Measurements from ENCODE around the gene ANKRD52. TPM values are rescaled to one million over a fixed set of nuclear protein-coding genes. Genes with fewer than 3 reads are reported as not detected.

Gene ANKRD52
- total RNA-seq, 4 donors from 2014 or later: 13.8 to 31.5 (median 19.6) TPM

DNA sequence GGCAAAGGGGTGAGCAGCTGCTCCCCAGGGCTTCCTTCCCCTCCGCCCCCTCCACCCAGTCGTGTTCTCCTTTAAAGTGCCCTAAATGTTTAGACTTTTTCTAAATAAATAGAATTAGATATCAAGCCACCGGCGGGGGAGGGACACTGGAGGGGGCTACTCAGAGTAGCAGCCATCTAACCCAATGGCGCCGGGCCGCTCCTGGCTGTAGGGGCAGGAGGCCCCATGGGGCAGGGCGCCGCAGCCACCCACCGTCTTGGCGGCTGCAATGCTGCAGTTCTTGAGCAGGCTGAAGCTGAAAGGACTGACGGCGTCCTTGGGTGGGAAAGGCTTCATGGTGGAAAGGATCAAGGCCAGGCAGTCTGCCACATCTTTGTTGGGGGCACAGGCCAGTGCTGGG lies 15.2 kb downstream of the ANKRD52 start:
- intact Hi-C loops (cut with DNase I): no loop called here
- WGBS: 92% methylated on average over 12 of the region's 13 CpGs
- Histone ChIP-seq H3K9me3 (no peaks in the 10 kb centered on the region), H3K36me3 (peaks cover 71 to 100% (median 99%) of the 10 kb centered on the region in 4 donors), H3K4me1 (peaks cover 0 to 3% (median 0%) of the 10 kb centered on the region in 4 donors), H3K4me3 (no peak overlapping the region), H3K27ac (replicated peaks in 1 of 4) (no peak overlapping the region), H3K27me3 (no peaks in the 10 kb centered on the region)
- no peak for DNase-seq (ENCODE audit: extremely low spot score)
- TF ChIP-seq EP300 (IDR thresholded peaks at IDR 0.05): no peak
- no peak for TF ChIP-seq POLR2AphosphoS5 (IDR thresholded peaks at IDR 0.05)
- TF ChIP-seq POLR2A (IDR thresholded peaks at IDR 0.05; ENCODE audit: low read depth): no peak
- TF ChIP-seq, protein P1, sequence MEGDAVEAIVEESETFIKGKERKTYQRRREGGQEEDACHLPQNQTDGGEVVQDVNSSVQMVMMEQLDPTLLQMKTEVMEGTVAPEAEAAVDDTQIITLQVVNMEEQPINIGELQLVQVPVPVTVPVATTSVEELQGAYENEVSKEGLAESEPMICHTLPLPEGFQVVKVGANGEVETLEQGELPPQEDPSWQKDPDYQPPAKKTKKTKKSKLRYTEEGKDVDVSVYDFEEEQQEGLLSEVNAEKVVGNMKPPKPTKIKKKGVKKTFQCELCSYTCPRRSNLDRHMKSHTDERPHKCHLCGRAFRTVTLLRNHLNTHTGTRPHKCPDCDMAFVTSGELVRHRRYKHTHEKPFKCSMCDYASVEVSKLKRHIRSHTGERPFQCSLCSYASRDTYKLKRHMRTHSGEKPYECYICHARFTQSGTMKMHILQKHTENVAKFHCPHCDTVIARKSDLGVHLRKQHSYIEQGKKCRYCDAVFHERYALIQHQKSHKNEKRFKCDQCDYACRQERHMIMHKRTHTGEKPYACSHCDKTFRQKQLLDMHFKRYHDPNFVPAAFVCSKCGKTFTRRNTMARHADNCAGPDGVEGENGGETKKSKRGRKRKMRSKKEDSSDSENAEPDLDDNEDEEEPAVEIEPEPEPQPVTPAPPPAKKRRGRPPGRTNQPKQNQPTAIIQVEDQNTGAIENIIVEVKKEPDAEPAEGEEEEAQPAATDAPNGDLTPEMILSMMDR (IDR thresholded peaks at IDR 0.05): no peak

DNA sequence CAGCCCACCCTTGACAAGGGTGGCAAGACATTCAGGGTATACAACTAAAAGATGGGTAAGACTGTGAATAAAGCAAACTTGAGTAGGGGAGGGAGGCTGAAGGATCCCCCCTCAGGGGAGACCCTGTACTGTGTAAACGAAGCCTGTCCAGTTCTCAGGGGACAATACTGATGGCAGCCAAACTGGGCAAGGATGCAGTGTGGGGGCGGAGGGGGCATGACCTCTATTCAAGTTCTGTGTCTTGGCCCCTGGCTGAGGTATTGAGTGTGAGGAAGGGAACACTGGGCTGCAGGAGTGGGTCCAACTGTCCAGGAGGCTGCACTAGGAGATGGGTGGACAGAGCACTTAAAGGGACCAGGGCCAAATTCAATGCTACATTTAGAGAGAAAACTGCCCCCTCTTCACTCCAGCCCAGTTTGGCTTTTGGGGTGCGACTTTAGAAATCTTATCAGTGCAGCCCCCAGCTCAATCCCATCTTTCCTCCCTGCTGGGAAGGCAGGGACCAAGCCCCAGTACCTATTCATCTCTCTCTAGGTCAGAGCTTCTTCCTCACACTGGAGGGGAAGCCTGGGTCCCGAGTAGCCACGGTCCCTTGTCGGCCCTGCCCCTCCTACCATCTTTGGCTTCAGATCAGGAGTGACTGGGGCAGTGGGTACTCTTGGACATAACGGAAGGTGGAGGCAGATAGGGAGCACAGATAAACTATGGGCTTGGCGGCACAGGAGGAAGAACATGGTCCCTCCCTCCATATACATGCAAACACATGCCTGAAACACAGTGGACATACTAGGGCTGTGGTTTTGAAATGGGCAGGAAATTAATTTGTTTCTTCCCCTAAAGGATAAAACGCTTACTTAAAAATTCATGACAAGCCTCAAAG lies 16.5 kb downstream of the ANKRD52 start:
- H3K27ac ChIP-seq (replicated peaks in 1 of 4): no peak overlapping the region
- intact Hi-C loops (cut with DNase I): no loop called here
- WGBS: 75% methylated on average over 9 of the region's 9 CpGs
- peaks cover 58 to 100% (median 90%) of the 10 kb centered on the region in 4 donors for H3K36me3 ChIP-seq
- TF ChIP-seq, protein P1 (IDR thresholded peaks at IDR 0.05): no peak
- TF ChIP-seq EP300 (IDR thresholded peaks at IDR 0.05) (no peak), POLR2A (IDR thresholded peaks at IDR 0.05; ENCODE audit: low read depth) (no peak), POLR2AphosphoS5 (IDR thresholded peaks at IDR 0.05) (no peak)
- no peak for DNase-seq (ENCODE audit: extremely low spot score)
- no peaks in the 10 kb centered on the region for H3K9me3 ChIP-seq
- H3K4me3 ChIP-seq: no peak overlapping the region
- no peaks in the 10 kb centered on the region for H3K27me3 ChIP-seq
- H3K4me1 ChIP-seq: peaks cover 0 to 3% (median 0%) of the 10 kb centered on the region in 4 donors

DNA sequence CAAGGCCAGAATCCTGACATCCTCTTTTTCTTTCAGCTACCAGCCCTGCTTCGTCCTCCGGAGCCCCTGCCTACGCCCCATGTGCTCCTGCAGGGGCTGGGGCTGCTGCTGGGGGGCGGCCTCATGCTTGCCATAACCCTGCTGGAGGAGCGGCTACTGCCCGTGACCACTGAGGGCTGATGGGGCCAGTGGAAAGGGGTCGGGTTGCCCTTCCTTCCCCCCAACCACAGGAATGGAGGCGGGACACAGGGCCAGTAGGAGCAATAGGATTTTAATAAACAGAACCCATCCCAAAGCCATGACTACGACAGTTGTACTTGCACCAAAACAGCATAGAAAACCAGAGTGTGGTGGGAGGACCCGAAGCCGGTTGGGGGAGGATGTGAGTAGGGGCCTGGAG lies 20.6 kb downstream of the ANKRD52 start:
- TF ChIP-seq EP300 (IDR thresholded peaks at IDR 0.05) (no peak), POLR2AphosphoS5 (IDR thresholded peaks at IDR 0.05) (no peak), POLR2A (IDR thresholded peaks at IDR 0.05; ENCODE audit: low read depth) (no peak)
- TF ChIP-seq, protein P1 (IDR thresholded peaks at IDR 0.05): no peak
- DNase-seq (ENCODE audit: extremely low spot score): no peak
- Histone ChIP-seq H3K9me3 (no peaks in the 10 kb centered on the region), H3K4me3 (no peak overlapping the region), H3K27me3 (no peaks in the 10 kb centered on the region), H3K27ac (replicated peaks in 1 of 4) (no peak overlapping the region), H3K4me1 (no peaks in the 10 kb centered on the region), H3K36me3 (peaks cover 17 to 62% (median 54%) of the 10 kb centered on the region in 4 donors)
- intact Hi-C loops (cut with DNase I): no loop called here
- WGBS: 59% methylated on average over 7 of the region's 11 CpGs

DNA sequence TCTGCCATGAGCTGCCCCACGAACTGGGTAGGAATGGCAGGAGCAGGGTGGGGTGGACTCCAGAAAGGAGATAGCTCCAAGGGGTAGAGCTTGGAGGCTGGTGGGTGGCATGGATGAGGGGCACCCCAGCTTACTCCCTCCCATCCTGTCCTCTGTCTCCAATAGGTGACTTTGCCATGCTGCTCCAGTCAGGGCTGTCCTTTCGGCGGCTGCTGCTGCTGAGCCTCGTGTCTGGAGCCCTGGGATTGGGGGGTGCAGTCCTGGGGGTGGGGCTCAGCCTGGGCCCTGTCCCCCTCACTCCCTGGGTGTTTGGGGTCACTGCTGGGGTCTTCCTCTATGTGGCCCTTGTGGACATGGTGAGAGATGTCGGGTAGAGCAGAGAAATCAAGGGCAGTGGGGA lies 21.2 kb downstream of the ANKRD52 start:
- Histone ChIP-seq H3K4me3 (no peak overlapping the region), H3K27me3 (no peaks in the 10 kb centered on the region), H3K36me3 (peaks cover 12 to 57% (median 49%) of the 10 kb centered on the region in 4 donors), H3K27ac (replicated peaks in 1 of 4) (no peak overlapping the region), H3K4me1 (no peaks in the 10 kb centered on the region), H3K9me3 (no peaks in the 10 kb centered on the region)
- intact Hi-C loops (cut with DNase I): no loop called here
- WGBS: 86% methylated on average over 2 of the region's 5 CpGs
- no peak for DNase-seq (ENCODE audit: extremely low spot score)
- TF ChIP-seq, protein P1 (IDR thresholded peaks at IDR 0.05): no peak
- TF ChIP-seq EP300 (IDR thresholded peaks at IDR 0.05): no peak

Data from esophagus muscularis mucosa (tissue), 4 donors.